ENCODE measurements around the gene HOXA2. TPM values are rescaled to one million over a fixed set of nuclear protein-coding genes. Genes with fewer than 3 reads are reported as not detected.

Gene HOXA2
- polyA plus RNA-seq, 6 donors from 2014 or later, result not detected

DNA sequence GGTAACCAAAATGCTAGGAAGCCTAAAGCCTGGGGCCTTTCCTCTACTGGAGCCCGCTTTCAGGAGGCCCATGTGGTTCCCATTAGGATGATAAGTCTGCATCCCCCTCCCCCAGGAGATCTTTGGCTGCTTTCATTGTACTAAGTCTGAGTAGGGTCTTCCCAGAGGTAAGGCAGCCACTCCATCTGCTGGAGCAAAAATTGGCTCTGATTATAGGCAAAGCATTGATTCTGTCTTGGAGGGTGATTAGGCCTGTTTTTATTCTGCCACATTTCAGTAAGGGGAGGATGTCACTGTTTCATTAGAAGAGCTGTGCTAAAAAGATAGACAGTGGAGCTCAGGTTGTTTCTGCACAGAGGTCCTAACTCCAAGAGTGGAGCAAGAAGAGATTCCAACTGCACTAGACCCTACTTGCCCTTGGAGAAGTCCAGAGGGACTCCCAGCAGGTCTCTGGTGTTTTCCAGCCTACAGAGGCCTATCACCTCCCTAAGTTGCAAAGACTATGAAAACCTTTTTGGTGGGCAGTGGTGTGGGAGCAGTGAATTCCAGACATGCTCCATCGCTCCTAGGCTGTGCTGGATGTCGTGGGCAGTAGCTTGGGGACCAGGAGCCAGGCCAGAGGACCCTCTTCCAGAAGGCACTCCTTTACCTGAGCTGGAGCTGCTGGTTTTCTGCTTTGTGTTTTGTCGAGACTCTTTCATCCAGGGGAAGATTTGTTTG lies 7.1 kb upstream of the HOXA2 start:
- Mint-ChIP-seq H3K4me3 (peak overlapping the region in 1 of 8 donors; percentile 29), H3K4me1 (no peaks in the 10 kb centered on the region)
- ATAC-seq (ENCODE audit: low read depth in 2 of 2), result no peak

GRCh38 chr7:27108390-27109127 lies 6.1 kb upstream of the HOXA2 start:
- H3K27ac Mint-ChIP-seq, result no peak overlapping the region
- H3K4me3 Mint-ChIP-seq, result no peak overlapping the region
- peaks cover 0 to 14% of the 10 kb centered on the region in 2 donors for H3K36me3 Mint-ChIP-seq
- peaks cover 0 to 4% (median 0%) of the 10 kb centered on the region in 7 donors for H3K9me3 Mint-ChIP-seq
- ATAC-seq (ENCODE audit: low read depth in 2 of 2) (no peak), DNase-seq (no peak)
- peaks cover 0 to 6% (median 3%) of the 10 kb centered on the region in 3 donors for H3K4me1 Mint-ChIP-seq
- H3K27me3 Mint-ChIP-seq, result peaks cover 22 to 48% (median 22%) of the 10 kb centered on the region in 3 donors

More for the DNA sequence above, 7.1 kb upstream of the HOXA2 start:
- no peak for DNase-seq
- Mint-ChIP-seq H3K9me3 (peaks cover 0 to 4% (median 0%) of the 10 kb centered on the region in 7 donors), H3K27me3 (peaks cover 11 to 38% (median 11%) of the 10 kb centered on the region in 3 donors), H3K27ac (no peak overlapping the region), H3K36me3 (peaks cover 0 to 8% of the 10 kb centered on the region in 2 donors)

GRCh38 chr7:27107391-27108381 lies 5.2 kb upstream of the HOXA2 start:
- H3K36me3 Mint-ChIP-seq, result peaks cover 0 to 21% of the 10 kb centered on the region in 2 donors
- H3K27ac Mint-ChIP-seq, result no peak overlapping the region
- peaks cover 5 to 13% (median 7%) of the 10 kb centered on the region in 3 donors for H3K4me1 Mint-ChIP-seq
- peaks cover 0 to 4% (median 0%) of the 10 kb centered on the region in 7 donors for H3K9me3 Mint-ChIP-seq
- peaks cover 30 to 57% (median 30%) of the 10 kb centered on the region in 3 donors for H3K27me3 Mint-ChIP-seq
- DNase-seq, result no peak
- ATAC-seq (ENCODE audit: low read depth in 2 of 2), result no peak
- no peak overlapping the region for H3K4me3 Mint-ChIP-seq

- Mint-ChIP-seq H3K27ac (no peak overlapping the region), H3K27me3 (peaks cover 37 to 60% (median 39%) of the 10 kb centered on the region in 3 donors), H3K9me3 (peaks cover 0 to 4% (median 0%) of the 10 kb centered on the region in 7 donors), H3K4me1 (peaks cover 13 to 18% (median 13%) of the 10 kb centered on the region in 3 donors), H3K36me3 (peaks cover 0 to 24% of the 10 kb centered on the region in 2 donors), H3K4me3 (no peak overlapping the region)
- ATAC-seq (ENCODE audit: low read depth in 2 of 2), result no peak
- no peak for DNase-seq
These were observed 4.4 kb upstream of the HOXA2 start for GRCh38 chr7:27106901-27107240.

DNA sequence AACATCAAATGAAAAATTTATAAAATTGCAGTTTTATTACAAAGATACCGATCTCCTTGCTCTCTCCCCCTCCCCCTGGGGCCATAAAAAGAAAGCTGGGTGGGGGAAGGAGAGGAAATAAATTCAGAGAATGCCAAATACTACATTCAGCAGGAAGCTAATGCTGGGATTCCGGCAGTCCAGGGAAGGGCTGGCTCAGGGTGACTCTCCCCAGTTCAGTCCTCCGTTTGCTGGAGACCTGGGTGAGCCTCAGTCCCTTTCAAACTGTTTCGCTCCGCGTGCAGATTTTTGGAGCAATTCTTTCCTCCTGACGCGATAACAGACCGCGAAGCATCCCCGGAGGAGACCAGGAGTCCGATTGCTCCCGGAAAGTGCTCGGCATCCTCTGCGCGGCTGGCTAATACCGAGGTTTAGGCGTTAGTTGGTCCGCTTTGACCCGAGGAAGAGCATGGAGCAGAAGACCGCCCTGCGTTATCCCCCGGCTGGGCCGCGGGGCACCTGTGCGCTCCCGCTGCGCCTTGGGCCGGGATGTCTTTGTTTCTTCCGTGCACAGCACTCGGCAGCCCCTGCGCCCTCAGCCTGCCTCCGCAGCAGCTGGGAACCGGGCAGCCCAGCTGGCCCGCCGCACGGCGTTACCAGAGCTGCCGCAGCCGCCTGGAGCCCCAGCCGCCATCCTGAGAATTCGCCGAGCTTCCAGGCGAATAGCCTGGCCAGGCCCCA lies 3.9 kb upstream of the HOXA2 start:
- no peak overlapping the region for H3K27ac Mint-ChIP-seq
- peaks cover 42 to 61% (median 44%) of the 10 kb centered on the region in 3 donors for H3K27me3 Mint-ChIP-seq
- ATAC-seq (ENCODE audit: low read depth in 2 of 2), result no peak
- peaks cover 0 to 4% (median 0%) of the 10 kb centered on the region in 7 donors for H3K9me3 Mint-ChIP-seq
- H3K4me1 Mint-ChIP-seq, result peaks cover 17 to 18% (median 18%) of the 10 kb centered on the region in 3 donors
- peaks cover 4 to 29% of the 10 kb centered on the region in 2 donors for H3K36me3 Mint-ChIP-seq
- DNase-seq, result no peak
- no peak overlapping the region for H3K4me3 Mint-ChIP-seq

DNA sequence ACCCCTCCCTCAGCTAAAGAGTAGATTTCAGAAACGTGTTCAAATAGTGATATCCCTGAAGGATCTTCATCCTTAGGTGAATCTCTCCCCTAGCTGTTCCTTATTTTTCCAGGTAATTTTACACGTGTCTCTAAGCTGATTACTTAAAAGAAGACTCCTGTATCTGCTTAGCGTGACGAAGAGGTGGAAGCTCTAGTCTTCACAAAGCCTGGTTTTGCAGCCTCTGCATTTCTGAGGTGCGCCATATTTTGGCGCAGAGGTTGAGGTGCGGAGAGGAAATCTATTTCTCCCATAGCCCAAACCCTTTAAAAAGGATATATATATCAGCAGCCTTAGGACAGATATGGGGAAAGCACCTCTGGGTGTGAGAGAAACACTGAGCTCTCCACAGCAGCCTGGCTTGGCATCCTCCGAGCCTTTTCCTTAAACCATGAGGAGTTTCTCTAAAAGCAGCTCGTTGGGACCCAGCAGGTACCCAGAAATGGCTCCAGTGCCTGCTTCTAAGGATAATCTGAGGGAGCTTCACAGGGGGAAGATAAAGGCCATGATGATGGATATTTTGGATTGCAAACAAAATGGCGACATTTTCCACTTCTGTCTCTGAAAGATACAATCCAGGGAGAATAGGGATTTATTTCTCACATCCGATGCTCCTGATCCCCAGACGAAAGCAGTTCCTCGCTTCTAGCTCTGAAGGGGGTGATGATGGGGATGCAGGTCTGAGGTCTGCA lies 3.0 kb upstream of the HOXA2 start:
- H3K27ac Mint-ChIP-seq, result no peak overlapping the region
- peaks cover 17 to 18% (median 18%) of the 10 kb centered on the region in 3 donors for H3K4me1 Mint-ChIP-seq
- peaks cover 6 to 34% of the 10 kb centered on the region in 2 donors for H3K36me3 Mint-ChIP-seq
- ATAC-seq (ENCODE audit: low read depth in 2 of 2) (no peak), DNase-seq (no peak)
- peaks cover 51 to 64% (median 53%) of the 10 kb centered on the region in 3 donors for H3K27me3 Mint-ChIP-seq
- no peak overlapping the region for H3K4me3 Mint-ChIP-seq
- H3K9me3 Mint-ChIP-seq, result peaks cover 0 to 4% (median 0%) of the 10 kb centered on the region in 7 donors

- H3K9me3 Mint-ChIP-seq, result peaks cover 0 to 4% (median 0%) of the 10 kb centered on the region in 7 donors
- peaks cover 17 to 22% (median 18%) of the 10 kb centered on the region in 3 donors for H3K4me1 Mint-ChIP-seq
- H3K36me3 Mint-ChIP-seq, result peaks cover 15 to 44% of the 10 kb centered on the region in 2 donors
- peak overlapping the region in 1 of 8 donors; percentile 25 for H3K4me3 Mint-ChIP-seq
- ATAC-seq (ENCODE audit: low read depth in 2 of 2) (no peak), DNase-seq (no peak)
- H3K27me3 Mint-ChIP-seq, result peaks cover 60 to 67% (median 62%) of the 10 kb centered on the region in 3 donors
- no peak overlapping the region for H3K27ac Mint-ChIP-seq
These were observed 2.0 kb upstream of the HOXA2 start for GRCh38 chr7:27104341-27105058.

- peak overlapping the region in 6 of 8 donors; percentile 19 to 71 (median 58) for H3K4me3 Mint-ChIP-seq
- no peak for ATAC-seq (ENCODE audit: low read depth in 2 of 2)
- peaks cover 20 to 51% of the 10 kb centered on the region in 2 donors for H3K36me3 Mint-ChIP-seq
- H3K9me3 Mint-ChIP-seq, result peaks cover 0 to 4% (median 2%) of the 10 kb centered on the region in 7 donors
- H3K27ac Mint-ChIP-seq, result no peak overlapping the region
- H3K4me1 Mint-ChIP-seq, result peaks cover 23 to 30% (median 24%) of the 10 kb centered on the region in 3 donors
- peaks cover 68 to 75% (median 71%) of the 10 kb centered on the region in 3 donors for H3K27me3 Mint-ChIP-seq
- no peak for DNase-seq
These were observed 1.2 kb upstream of the HOXA2 start for GRCh38 chr7:27103489-27104226.

DNA sequence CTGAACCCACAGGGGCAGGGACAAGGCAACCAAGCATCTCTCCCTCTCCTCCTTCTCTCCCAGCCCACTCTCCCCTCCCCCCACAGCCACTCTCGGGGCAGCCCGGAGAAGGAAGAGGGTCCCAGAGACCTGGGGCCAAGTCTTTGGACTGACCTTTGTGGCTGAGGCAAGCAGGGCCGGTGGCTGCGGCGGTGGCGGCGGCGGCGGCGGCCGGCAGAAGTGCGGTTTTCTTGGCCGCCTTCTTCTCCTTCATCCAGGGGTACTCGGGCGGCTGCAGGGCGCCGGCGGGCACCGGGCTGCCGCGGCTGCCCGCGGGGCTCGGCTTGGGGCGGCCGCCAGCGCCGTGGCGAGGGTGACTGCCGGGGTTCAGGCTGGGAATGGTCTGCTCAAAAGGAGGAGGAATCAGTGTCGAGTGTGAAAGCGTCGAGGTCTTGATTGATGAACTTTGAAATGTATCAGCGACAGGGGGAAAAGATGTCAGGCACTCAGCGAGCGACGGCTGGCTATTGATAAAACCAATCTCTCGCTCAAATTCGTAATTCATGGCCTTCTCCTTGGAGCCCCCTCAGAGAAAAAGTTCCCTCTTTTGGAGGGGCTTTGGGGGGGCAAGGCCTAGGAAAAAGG lies 414 bp downstream of the HOXA2 start:
- Mint-ChIP-seq H3K9me3 (peaks cover 0 to 3% (median 0%) of the 10 kb centered on the region in 7 donors), H3K4me3 (peak overlapping the region; percentile 21 to 81 (median 71)), H3K27ac (peak overlapping the region in 3 of 6 donors; percentile 72 to 81 (median 78)), H3K4me1 (peaks cover 33 to 46% (median 35%) of the 10 kb centered on the region in 3 donors), H3K36me3 (peaks cover 20 to 43% of the 10 kb centered on the region in 2 donors), H3K27me3 (peaks cover 77 to 90% (median 83%) of the 10 kb centered on the region in 3 donors)
- ATAC-seq (ENCODE audit: low read depth in 2 of 2) (no peak), DNase-seq (no peak)

DNA sequence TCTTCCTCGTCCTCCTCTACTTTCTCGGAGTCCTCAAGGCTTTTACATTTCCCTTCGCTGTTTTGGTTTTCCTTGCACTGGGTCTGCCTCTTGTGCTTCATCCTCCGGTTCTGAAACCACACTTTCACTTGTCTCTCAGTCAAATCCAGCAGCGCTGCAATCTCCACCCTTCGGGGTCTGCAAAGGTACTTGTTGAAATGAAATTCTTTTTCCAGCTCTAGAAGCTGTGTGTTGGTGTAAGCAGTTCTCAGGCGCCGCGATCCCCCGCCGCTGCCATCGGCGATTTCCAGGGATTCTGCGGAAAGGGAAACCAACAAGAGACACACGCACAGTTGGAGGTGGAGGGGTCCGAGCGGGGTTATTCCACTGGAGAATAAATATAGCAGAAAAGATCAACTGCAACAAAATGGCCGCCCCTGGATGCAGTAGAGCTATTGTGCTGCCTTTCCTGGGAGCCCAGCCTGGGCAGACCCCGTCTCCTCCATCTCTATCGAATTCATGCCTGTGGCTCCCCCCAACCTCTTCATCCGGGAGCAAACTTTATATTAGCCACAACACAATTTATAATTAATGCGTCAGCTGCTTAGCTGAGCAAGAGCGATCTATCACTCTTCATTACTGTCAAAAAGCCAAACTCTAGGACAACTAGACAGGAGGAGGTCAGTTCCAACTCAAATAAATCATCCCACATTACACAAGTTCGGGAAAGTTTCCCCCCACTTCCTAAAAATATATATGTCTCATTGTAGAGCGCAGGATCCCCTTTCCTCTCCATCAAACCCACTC lies 1.1 kb downstream of the HOXA2 start:
- Mint-ChIP-seq H3K9me3 (peaks cover 0 to 3% (median 0%) of the 10 kb centered on the region in 7 donors), H3K27me3 (peaks cover 79 to 94% (median 85%) of the 10 kb centered on the region in 3 donors), H3K36me3 (peaks cover 20 to 43% of the 10 kb centered on the region in 2 donors), H3K27ac (peak overlapping the region in 2 of 6 donors; percentile 72 to 78), H3K4me1 (peaks cover 35 to 50% (median 37%) of the 10 kb centered on the region in 3 donors), H3K4me3 (peak overlapping the region in 6 of 8 donors; percentile 20 to 68 (median 33))
- ATAC-seq (ENCODE audit: low read depth in 2 of 2) (no peak), DNase-seq (no peak)

Measured in naive B cell (primary cell).